ENCODE measurements around the gene WDFY2. TPM values are rescaled to one million over a fixed set of nuclear protein-coding genes. Genes with fewer than 3 reads are reported as not detected.

Gene WDFY2
- total and polyA plus RNA-seq, 2 of the 8 experiments (the other 6 are each of a cell fraction or from before 2014, with no cell fraction given) = 13.9 to 29.0 TPM

DNA sequence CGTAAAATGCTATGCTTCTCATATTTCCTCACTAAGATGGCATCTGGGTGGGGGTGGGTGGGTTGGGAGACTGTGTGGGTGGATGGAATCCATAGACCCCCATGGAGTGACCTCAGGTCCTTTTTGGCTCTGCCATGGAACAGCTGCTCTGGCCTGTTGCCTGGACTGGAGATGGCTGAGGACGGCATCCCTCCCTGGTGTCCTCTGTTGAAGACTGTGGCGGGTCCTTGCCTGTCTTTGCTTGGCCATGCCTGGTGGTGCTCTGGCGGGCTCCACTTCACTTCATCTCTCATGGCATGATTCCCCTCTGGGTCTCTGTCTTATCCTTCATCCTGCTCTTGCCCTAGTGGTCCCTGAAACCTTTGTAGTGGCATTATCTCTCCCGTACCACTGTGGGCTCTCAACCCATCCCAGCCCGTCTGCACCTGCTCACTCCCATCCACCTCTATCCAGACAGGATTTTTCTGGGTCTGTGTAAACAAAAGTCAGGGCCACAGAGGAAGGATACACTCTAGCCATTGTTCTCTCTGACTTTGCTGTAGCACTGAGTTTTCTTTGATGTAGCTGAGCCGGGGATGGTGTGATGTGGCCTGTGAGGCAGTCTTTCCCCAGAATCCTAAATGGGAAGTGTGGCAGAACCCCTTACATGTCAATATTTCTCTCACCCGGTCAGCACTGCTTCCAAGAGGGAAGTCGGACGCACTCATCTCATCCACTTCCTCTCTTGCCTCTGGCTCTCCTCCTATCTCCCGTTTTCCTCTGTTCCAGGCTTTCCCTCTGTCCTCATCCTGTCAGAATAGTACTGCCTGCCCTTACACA lies 36.1 kb downstream of the WDFY2 start:
- TF ChIP-seq TAF1 (IDR thresholded peaks at IDR 0.05; ENCODE audit: low read depth, low read length) = no peak
- no peak for TF ChIP-seq CHD1 (IDR thresholded peaks at IDR 0.05; ENCODE audit: low read depth, low read length)
- TF ChIP-seq, protein P1, sequence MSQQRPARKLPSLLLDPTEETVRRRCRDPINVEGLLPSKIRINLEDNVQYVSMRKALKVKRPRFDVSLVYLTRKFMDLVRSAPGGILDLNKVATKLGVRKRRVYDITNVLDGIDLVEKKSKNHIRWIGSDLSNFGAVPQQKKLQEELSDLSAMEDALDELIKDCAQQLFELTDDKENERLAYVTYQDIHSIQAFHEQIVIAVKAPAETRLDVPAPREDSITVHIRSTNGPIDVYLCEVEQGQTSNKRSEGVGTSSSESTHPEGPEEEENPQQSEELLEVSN (IDR thresholded peaks at IDR 0.05) = no peak
- TF ChIP-seq RNF2 (IDR thresholded peaks at IDR 0.05; ENCODE audit: borderline replicate concordance, low read depth, low read length, missing control alignments, poor library complexity, severe bottlenecking) = no peak
- TF ChIP-seq TCF12 (IDR thresholded peaks at IDR 0.05; ENCODE audit: low read depth, low read length) = no peak
- TF ChIP-seq POLR2AphosphoS5 (IDR thresholded peaks at IDR 0.05; ENCODE audit: low read depth, low read length) = no peak
- DNase-seq (ENCODE audit: low read depth in 1 of 2, low spot score in 2 of 2) (no peak), FAIRE-seq (no peak)
- H3K36me3 ChIP-seq (ENCODE audit: control insufficient read depth in 2 of 4, insufficient read depth in 4 of 4, low read length in 3 of 4) = no peaks in the 10 kb centered on the region
- H2BK12ac ChIP-seq (ENCODE audit: low read depth, low read length) = no peak overlapping the region
- ChIA-PET POLR2A (ENCODE audit: partially characterized antibody) (interaction anchor here (0.6 kb wide), 1 partner anchor 97 kb away, joined by 3 read pairs; no protein-coding TSS in a partner anchor), CTCF (ENCODE audit: partially characterized antibody) (interaction anchor here (0.8 kb wide), 1 partner anchor 1045 kb away, joined by 3 read pairs; no protein-coding TSS in a partner anchor)
- 88% methylated on average over 11 of the region's 11 CpGs; no CpG with 5 or more reads in 1 of the 2 experiments for WGBS, 2 experiments (ENCODE audit: extremely low coverage in 1 of 2, insufficient coverage in 1 of 2, insufficient read length in 1 of 2, insufficient replicate concordance in 2 of 2, low coverage in 1 of 2, low lambda C conversion rate in 2 of 2, missing lambda C conversion rate in 1 of 2)
- H2BK120ac ChIP-seq (replicated peaks; ENCODE audit: low read depth, low read length) = no peak overlapping the region
- H2AK5ac ChIP-seq (ENCODE audit: low read depth, low read length) = peak overlapping the region; percentile 58
- H2BK20ac ChIP-seq (ENCODE audit: low read length) = no peak overlapping the region
- no peak overlapping the region for H3K56ac ChIP-seq (replicated peaks; ENCODE audit: insufficient read length, low read depth, low read length)
- H3K4ac ChIP-seq (replicated peaks; ENCODE audit: insufficient read length, low read depth, low read length) = no peak overlapping the region
- no peak overlapping the region for H3K14ac ChIP-seq (ENCODE audit: insufficient read length)
- no peak overlapping the region for H4K91ac ChIP-seq (replicated peaks; ENCODE audit: insufficient read length, low read length)
- peak overlapping the region; percentile 45; the same call in 1 of the 2 replicates for H2BK5ac ChIP-seq (ENCODE audit: low read depth, low read length)
- peaks cover 4% of the 10 kb centered on the region for H3K79me1 ChIP-seq (ENCODE audit: low read depth, low read length)
- H2BK15ac ChIP-seq (ENCODE audit: low read length) = no peak overlapping the region
- no peak overlapping the region for H3K27ac ChIP-seq (ENCODE audit: low read depth, low read length)
- peaks cover 1 to 18% (median 12%) of the 10 kb centered on the region in 4 experiments for H3K4me1 ChIP-seq (replicated peaks in 1 of 4; ENCODE audit: control insufficient read depth in 3 of 4, insufficient read depth in 4 of 4, low read length in 3 of 4)
- H3K23ac ChIP-seq (ENCODE audit: insufficient read length) = no peak overlapping the region
- H3K79me2 ChIP-seq (ENCODE audit: control insufficient read depth in 1 of 2, insufficient read depth in 2 of 2, low read length in 2 of 2) = peaks cover 0 to 96% of the 10 kb centered on the region in 2 experiments; a peak in 3 of 4 replicates
- H4K5ac ChIP-seq (ENCODE audit: insufficient read length, low read depth, low read length) = no peak overlapping the region
- peak overlapping the region; percentile 1; the same call in 1 of the 2 replicates for H3K18ac ChIP-seq (ENCODE audit: extremely low read depth, low read length)
- H2AFZ ChIP-seq (ENCODE audit: low read length) = no peak overlapping the region
- no peak overlapping the region for H3K4me2 ChIP-seq (ENCODE audit: insufficient read depth in 1 of 2, low read depth in 2 of 2, low read length in 2 of 2)
- no peak overlapping the region for H3K4me3 ChIP-seq (ENCODE audit: extremely low read depth in 1 of 4, insufficient read depth in 2 of 4, low read depth in 3 of 4, low read length in 4 of 4)
- peaks cover 1 to 7% of the 10 kb centered on the region in 2 experiments for H4K20me1 ChIP-seq (replicated peaks in 1 of 2; ENCODE audit: control insufficient read depth in 1 of 2, insufficient read depth in 2 of 2, low read length in 2 of 2)
- no peaks in the 10 kb centered on the region for H3K9me3 ChIP-seq (ENCODE audit: insufficient read depth in 2 of 2, low read depth in 1 of 2, low read length in 1 of 2)
- peak overlapping the region; percentile 87 for H4K8ac ChIP-seq (ENCODE audit: extremely low read depth, insufficient read depth, low read length)
- H3K9ac ChIP-seq (replicated peaks in 1 of 4; ENCODE audit: extremely low read depth in 1 of 4, low read depth in 3 of 4, low read length in 3 of 4) = no peak overlapping the region
- H3K23me2 ChIP-seq (ENCODE audit: low read depth, low read length) = no peaks in the 10 kb centered on the region
- H3K27me3 ChIP-seq (replicated peaks in 1 of 4; ENCODE audit: control insufficient read depth in 3 of 4, extremely low read depth in 1 of 4, insufficient read depth in 3 of 4, low read length in 3 of 4) = no peaks in the 10 kb centered on the region

All from H1 (cell line).